T-helper 17 cell (primary cell): Measurements from ENCODE around the gene PROSER1. TPM values are rescaled to one million over a fixed set of nuclear protein-coding genes. Genes with fewer than 3 reads are reported as not detected.
"Not testable (repeated sequence)": the region's sequence is repeated elsewhere in the genome, so short reads cannot be mapped to it uniquely, and the experiment has no call there.

ENCODE experiments used
- ATAC-seq: fragments of 150-1000 bp; cut with Tn5 transposase; 2 replicates; pipeline ENCODE4 v1.10.0; 2021; ENCODE audit warnings: mild to moderate bottlenecking, moderate library complexity
- DNase-seq, 3 donors: peaks; one replicate each; pipeline versions ENCODE4 v3.0.0 to v3.0.0-alpha.2; 2020 to 2021
- H3K9me3 ChIP-seq: one replicate; pipeline ENCODE4 v1.7.0; 2013; ENCODE audit warnings: low read length, mild to moderate bottlenecking; ENCODE audit not compliant: control insufficient read depth, poor library complexity, severe bottlenecking
- H3K27ac Mint-ChIP-seq: one replicate; pipeline ENCODE4 v1.8.0; 2022; ENCODE audit warnings: mild to moderate bottlenecking, moderate library complexity, mixed read lengths
- H3K27me3 Mint-ChIP-seq: one replicate; pipeline ENCODE4 v1.8.0; 2022; ENCODE audit warnings: mixed read lengths
- H3K36me3 Mint-ChIP-seq: one replicate; pipeline ENCODE4 v1.8.0; 2022; ENCODE audit warnings: low read depth, mixed read lengths
- H3K4me1 Mint-ChIP-seq: one replicate; pipeline ENCODE4 v1.8.0; 2022; ENCODE audit warnings: mild to moderate bottlenecking, mixed read lengths
- H3K4me3 Mint-ChIP-seq: one replicate; pipeline ENCODE4 v1.8.0; 2022; ENCODE audit warnings: mild to moderate bottlenecking, moderate library complexity, mixed read lengths
- total RNA-seq, 4 donors: library from RNA in 2 of 4; stranded (reverse) in 2 of 4; gene quantifications; one replicate each; pipeline ENCODE4 v1.2.3 and lab custom pipeline; 2022 to 2026

The PROSER1 gene
- total RNA-seq = 10 to 100 TPM; 42.8 to 52.5 TPM
- total RNA-seq (lab: John Stamatoyannopoulos, UW) = 16.6 to 18.3 reads per million in 2 donors

DNA sequence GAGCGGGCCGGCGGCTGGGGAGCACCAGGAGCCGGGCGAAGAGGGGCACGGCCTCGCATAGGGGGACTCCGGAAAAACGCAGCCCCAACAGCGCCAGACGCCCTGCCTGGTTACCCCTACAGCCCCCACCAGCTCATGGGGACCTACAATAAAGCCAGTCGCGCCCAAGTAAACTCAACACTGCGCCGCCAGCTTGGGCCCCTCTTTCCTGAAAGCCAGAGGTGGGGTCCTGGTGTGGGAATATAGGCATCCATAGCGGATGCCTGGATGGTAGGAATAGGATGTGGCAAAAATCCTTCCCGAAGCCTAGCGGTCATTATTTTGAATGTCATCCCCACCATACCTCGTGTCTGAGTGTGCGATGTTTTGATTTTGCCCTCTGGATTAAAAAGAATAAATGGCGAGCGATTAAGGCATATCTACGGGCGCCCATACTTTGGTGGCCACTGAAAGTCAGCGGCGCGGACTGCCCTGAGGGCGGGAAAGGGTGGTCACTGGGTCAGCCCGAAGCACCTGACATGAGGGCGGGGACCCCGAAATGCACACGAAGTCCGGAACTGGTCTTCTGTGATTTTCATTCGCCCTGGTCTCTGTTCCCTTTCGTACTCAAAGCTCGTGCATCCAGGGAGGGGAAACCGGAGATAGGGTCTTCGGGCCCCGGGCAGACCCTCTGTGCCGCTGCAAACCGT lies at the start of gene PROSER1, which contains the start of gene NHLRC3:
Gene PROSER1, minus strand, starts transcription at position 210 of the 689 bp plus-strand sequence. CDS start 847 bp downstream, outside the sequence.
Gene NHLRC3, plus strand, starts transcription at position 577 of the 689 bp plus-strand sequence. CDS start 184 bp downstream, outside the sequence.
- DNase-seq (peak; percentile 64 to 70 (median 69)), ATAC-seq (peak; percentile 82)
- Mint-ChIP-seq H3K4me3 (peak within 1 kb of the TSS; percentile 96), H3K36me3 (peaks cover 3% of the 10 kb centered on the region), H3K27me3 (no peaks in the 10 kb centered on the region), H3K4me1 (peaks cover 39% of the 10 kb centered on the region), H3K27ac (peak within 1 kb of the TSS; percentile 98)
- H3K9me3 ChIP-seq = no peaks in the 10 kb centered on the region

DNA sequence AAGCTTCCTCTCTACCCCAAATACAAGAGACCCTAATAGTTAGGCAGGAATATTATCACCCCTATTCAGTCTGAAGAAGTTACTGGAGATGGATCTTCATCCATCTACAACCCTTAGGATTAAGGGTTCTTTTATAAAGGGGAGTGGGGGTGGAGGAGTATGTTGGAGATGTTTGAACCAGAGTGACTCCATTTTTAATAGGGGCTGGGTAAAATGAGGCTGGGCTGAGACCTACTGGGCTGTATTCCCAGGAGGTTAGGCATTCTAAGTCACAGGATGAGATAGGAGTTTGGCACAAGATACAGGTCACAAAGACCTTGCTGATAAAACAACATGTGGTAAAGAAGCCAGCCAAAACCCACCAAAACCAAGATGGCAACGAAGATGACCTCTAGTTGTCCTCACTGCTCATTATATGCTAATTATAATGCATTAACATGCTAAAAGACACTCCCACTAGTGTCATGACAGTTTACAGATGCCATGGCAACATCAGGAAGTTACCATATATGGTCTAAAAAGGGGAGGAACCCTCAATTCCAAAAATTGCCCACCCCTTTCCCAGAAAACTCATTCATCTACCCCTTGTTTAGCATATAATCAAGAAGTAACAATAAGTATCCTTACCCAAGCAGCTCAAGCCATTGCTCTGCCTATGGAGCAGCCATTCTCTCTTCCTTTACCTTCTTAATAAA lies 48.5 kb upstream of the PROSER1 start:
- not testable (repeated sequence) for H3K27ac Mint-ChIP-seq, H3K36me3 Mint-ChIP-seq, H3K4me3 Mint-ChIP-seq, H3K4me1 Mint-ChIP-seq, ATAC-seq, DNase-seq, H3K9me3 ChIP-seq
- H3K27me3 Mint-ChIP-seq = peaks cover 12% of the 10 kb centered on the region

DNA sequence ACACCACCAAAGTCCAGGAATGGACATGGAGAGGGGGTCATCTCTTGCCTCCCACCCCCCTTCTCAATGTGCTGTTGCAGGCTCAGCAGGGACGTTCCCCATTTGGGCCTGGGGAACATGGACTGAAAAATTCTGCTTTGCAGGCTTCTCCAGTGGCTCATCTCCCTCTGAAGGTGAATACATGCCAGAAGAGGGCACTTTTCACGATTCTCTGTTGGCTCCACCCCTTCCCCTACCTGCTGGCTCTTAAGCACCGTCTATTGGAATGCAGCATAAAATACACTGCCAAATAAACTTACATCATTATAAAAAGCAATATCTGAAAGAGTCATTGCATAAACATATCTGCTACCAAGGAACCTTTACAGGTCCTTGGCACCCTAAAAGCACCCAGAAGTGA lies 36.1 kb upstream of the PROSER1 start:
- Mint-ChIP-seq H3K27me3 (peaks cover 27% of the 10 kb centered on the region), H3K27ac (no peak overlapping the region), H3K4me3 (no peak overlapping the region), H3K36me3 (peaks cover 5% of the 10 kb centered on the region), H3K4me1 (no peaks in the 10 kb centered on the region)
- H3K9me3 ChIP-seq = peaks cover 2% of the 10 kb centered on the region
- DNase-seq (no peak), ATAC-seq (no peak)

DNA sequence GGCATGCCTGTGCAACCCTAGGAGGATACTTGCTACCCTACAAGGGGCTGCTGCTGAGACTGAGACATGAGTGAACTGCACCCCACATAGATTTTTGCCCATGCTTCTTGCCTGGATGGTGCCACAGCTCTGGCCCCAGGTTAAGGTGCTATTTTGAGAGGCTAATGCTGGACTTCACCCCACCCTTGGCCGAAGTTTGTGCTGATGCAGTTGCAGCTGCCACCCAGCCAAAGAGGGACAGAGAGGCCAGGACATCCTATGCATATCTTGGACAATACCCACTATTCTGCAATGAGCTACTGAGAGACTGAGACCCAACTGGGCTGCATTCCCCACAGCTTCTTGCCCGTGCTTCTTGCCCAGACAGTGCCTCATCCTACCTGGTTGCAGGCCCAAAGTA lies 35.0 kb upstream of the PROSER1 start:
- Mint-ChIP-seq H3K27me3 (peaks cover 27% of the 10 kb centered on the region), H3K4me3 (no peak overlapping the region), H3K27ac (no peak overlapping the region), H3K4me1 (no peaks in the 10 kb centered on the region), H3K36me3 (peaks cover 5% of the 10 kb centered on the region)
- H3K9me3 ChIP-seq = peaks cover 2% of the 10 kb centered on the region
- no peak for DNase-seq
- no peak for ATAC-seq

DNA sequence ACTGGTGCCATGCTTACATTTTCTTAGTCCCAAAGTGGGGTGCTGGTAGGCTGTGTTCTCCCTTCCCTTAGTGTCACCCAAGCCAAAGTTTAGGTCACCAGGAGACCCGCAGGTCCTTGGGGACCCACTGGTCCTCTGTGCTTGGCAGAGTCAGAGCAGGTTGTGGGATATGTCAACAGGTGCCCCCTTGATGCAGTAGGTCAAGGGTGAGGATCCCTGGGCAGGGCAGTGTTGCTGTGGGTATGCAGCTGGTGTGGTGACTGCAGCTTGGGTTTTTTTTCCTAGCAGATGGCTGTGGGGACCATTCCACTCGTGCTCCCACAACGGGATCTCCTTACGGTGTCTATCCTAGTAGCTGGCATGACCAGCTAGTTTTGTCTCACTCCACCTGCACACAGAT lies 24.1 kb upstream of the PROSER1 start:
- H3K9me3 ChIP-seq = no peaks in the 10 kb centered on the region
- H3K36me3 Mint-ChIP-seq = peaks cover 3% of the 10 kb centered on the region
- no peak for ATAC-seq
- no peak overlapping the region for H3K27ac Mint-ChIP-seq
- no peaks in the 10 kb centered on the region for H3K27me3 Mint-ChIP-seq
- no peak overlapping the region for H3K4me3 Mint-ChIP-seq
- peaks cover 14% of the 10 kb centered on the region for H3K4me1 Mint-ChIP-seq
- DNase-seq = no peak

DNA sequence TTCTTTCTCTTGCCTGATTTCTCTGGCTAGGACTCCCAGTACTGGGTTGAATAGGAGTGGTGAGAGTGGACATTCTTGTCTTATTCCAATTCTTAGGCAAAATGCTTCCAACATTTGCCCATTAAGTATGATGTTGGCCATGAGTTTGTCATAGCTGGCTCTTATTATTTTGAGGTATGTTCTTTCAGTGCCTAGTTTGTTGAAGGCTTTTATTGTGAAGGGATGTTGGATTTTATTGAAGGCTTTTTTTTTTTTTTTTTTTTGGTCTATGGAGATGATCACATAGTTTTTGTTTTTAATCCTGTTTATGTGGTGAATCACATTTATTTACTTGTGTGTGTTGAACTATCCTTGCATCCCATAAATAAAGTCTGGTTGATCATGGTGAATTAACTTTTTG lies 20.2 kb upstream of the PROSER1 start:
- H3K9me3 ChIP-seq = no peaks in the 10 kb centered on the region
- H3K27ac Mint-ChIP-seq = no peak overlapping the region
- ATAC-seq (no peak), DNase-seq (no peak)
- H3K4me1 Mint-ChIP-seq = peaks cover 16% of the 10 kb centered on the region
- no peaks in the 10 kb centered on the region for H3K27me3 Mint-ChIP-seq
- no peak overlapping the region for H3K4me3 Mint-ChIP-seq
- H3K36me3 Mint-ChIP-seq = peaks cover 3% of the 10 kb centered on the region

DNA sequence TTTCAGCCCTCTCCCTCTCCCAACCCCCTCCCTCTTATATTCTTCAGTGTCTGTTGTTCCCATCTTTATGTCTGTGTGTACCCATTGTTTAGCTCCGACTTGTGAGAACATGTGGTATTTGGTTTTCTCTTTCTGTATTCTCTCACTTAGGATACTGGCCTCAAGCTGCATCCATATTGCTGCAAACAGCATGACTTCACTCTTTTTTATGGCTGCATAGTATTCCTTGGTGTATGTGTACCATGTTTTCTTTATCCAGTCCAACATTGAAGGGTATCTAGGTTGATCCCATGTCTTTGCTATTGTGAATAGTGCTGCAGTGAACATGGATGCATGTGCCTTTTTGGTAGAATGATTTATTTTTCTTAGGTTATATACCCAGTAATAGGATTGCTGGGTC lies 18.1 kb upstream of the PROSER1 start:
- Mint-ChIP-seq H3K4me1 (peaks cover 13% of the 10 kb centered on the region), H3K36me3 (peaks cover 2% of the 10 kb centered on the region), H3K4me3 (no peak overlapping the region), H3K27me3 (no peaks in the 10 kb centered on the region), H3K27ac (no peak overlapping the region)
- H3K9me3 ChIP-seq = no peaks in the 10 kb centered on the region
- DNase-seq (no peak), ATAC-seq (no peak)

DNA sequence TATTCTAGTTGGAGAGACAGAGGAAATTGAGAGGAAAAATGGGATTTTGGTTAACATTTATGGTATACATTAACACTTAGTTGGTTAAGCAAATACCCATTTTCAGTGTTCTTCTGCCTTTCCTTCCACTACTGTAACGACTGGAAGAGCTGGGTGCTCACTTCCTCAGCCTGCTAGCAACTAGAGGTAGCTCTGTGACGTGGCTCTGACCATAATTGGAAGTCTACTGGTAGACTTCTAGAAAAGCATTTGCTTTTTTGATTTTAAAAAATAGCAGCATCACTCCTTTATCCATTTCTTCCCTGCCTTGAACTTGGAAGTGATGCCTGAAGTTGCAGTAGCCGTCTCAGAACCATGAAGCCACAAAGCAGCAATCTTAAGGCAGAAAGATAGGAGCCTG lies 16.2 kb upstream of the PROSER1 start:
- Mint-ChIP-seq H3K27me3 (no peaks in the 10 kb centered on the region), H3K4me3 (no peak overlapping the region), H3K36me3 (no peaks in the 10 kb centered on the region), H3K27ac (no peak overlapping the region), H3K4me1 (peaks cover 9% of the 10 kb centered on the region)
- no peaks in the 10 kb centered on the region for H3K9me3 ChIP-seq
- no peak for ATAC-seq
- DNase-seq = no peak

DNA sequence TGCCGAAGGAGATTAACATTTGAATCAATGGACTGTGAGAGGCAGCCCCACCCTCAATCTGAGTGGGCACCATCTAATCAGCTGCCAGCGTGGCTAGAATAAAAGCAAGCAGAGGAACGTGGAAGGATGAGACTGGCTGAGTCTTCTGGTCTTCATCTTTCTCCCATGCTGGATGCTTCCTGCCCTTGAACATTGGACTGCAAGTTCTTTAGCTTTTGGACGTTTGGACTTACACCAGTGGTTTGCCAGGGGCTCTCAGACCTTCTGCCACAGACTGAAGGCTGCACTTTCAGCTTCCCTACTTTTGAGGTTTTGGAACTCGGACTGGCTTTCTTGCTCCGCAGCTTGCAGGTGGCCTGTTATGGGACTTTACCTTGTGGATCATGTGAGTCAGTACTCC lies 15.1 kb upstream of the PROSER1 start:
- Mint-ChIP-seq H3K36me3 (peaks cover 4% of the 10 kb centered on the region), H3K27ac (no peak overlapping the region), H3K4me1 (peaks cover 9% of the 10 kb centered on the region), H3K27me3 (no peaks in the 10 kb centered on the region), H3K4me3 (no peak overlapping the region)
- no peaks in the 10 kb centered on the region for H3K9me3 ChIP-seq
- DNase-seq (no peak), ATAC-seq (no peak)

DNA sequence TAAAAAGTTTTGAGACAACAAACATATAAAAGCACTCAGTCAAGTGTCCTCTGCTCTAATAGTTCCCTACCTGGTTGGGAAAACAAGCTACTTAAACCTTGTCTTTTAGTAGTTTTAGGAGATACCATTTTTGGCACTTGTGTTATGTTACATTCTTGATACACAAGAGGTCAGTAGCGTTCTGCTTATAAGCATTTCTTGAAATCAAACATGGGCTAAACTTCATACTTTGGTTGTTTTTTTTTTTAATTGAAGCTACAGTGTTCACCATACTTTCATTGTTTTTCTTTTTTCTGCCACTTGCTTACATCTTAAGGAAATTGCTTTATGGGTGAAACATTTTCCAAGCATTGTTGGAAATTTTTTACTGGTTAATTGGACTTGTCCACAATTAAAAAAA lies 13.3 kb upstream of the PROSER1 start:
- H3K36me3 Mint-ChIP-seq = peaks cover 4% of the 10 kb centered on the region
- no peak overlapping the region for H3K4me3 Mint-ChIP-seq
- ATAC-seq = no peak
- H3K27ac Mint-ChIP-seq = no peak overlapping the region
- no peak for DNase-seq
- no peaks in the 10 kb centered on the region for H3K27me3 Mint-ChIP-seq
- peaks cover 3% of the 10 kb centered on the region for H3K4me1 Mint-ChIP-seq
- no peaks in the 10 kb centered on the region for H3K9me3 ChIP-seq

DNA sequence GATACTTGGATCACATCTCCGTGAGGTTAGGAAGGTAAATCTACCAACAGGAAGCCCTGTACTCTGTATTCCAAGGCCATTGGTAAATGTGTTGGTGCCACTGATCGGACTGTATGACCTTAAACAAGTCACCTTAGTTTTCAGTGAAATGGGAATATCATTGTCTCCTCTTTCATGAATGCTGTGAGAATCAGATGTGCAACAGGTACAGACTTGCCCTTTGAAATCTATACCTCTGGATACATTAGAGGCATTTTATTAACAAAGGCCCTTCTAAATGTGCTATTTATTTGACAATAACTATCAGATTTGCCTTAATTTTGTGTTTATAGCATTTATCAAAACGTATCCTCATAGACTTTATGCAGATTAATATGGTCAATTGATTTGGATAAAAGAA lies 11.4 kb upstream of the PROSER1 start:
- no peak overlapping the region for H3K27ac Mint-ChIP-seq
- peaks cover 4% of the 10 kb centered on the region for H3K36me3 Mint-ChIP-seq
- DNase-seq (no peak), ATAC-seq (no peak)
- peaks cover 3% of the 10 kb centered on the region for H3K4me1 Mint-ChIP-seq
- H3K4me3 Mint-ChIP-seq = no peak overlapping the region
- H3K27me3 Mint-ChIP-seq = no peaks in the 10 kb centered on the region
- H3K9me3 ChIP-seq = no peaks in the 10 kb centered on the region

DNA sequence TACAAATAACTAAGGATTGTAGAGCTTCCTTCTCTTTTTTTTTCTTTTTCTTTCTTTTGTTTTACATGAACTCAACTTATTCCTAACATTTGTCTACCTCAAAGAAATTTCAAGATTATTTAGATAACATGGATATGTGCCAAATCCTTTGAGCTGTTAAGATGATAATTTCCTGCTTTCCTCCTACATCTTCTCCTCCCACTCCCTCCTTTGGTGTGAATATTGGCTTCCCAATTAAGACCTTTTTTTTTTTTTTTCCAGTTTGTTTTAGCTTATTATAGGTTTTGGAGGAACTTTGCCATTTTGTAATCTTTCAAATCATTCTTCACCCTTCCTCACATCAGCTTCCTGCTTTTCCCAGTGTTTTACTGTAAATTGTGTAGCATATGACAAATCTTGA lies 10.9 kb upstream of the PROSER1 start:
- Mint-ChIP-seq H3K27ac (no peak overlapping the region), H3K27me3 (no peaks in the 10 kb centered on the region), H3K4me3 (no peak overlapping the region), H3K4me1 (peaks cover 3% of the 10 kb centered on the region), H3K36me3 (peaks cover 4% of the 10 kb centered on the region)
- H3K9me3 ChIP-seq = no peaks in the 10 kb centered on the region
- DNase-seq (no peak), ATAC-seq (no peak)

DNA sequence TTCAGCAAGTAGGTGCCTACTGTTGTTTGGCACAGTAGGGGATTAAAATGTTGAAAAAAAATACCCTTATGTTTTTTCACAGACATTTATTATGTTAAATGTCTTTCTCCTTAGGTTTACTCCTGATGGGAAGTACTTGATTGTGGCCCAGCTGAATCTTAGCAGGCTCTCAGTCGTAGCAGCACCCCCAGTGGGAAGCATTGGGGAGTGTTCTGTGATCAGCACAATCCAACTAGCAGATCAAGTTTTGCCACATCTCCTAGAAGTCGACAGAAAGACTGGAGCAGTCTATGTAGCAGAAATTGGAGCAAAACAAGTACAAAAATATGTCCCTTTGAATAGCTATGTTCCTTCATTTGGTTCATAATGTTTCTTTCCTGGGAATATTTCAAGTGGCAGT lies 9.7 kb upstream of the PROSER1 start:
- Mint-ChIP-seq H3K4me3 (no peak overlapping the region), H3K27ac (no peak overlapping the region), H3K27me3 (no peaks in the 10 kb centered on the region), H3K36me3 (peaks cover 4% of the 10 kb centered on the region), H3K4me1 (peaks cover 4% of the 10 kb centered on the region)
- DNase-seq = no peak
- ATAC-seq = no peak
- H3K9me3 ChIP-seq = no peaks in the 10 kb centered on the region

DNA sequence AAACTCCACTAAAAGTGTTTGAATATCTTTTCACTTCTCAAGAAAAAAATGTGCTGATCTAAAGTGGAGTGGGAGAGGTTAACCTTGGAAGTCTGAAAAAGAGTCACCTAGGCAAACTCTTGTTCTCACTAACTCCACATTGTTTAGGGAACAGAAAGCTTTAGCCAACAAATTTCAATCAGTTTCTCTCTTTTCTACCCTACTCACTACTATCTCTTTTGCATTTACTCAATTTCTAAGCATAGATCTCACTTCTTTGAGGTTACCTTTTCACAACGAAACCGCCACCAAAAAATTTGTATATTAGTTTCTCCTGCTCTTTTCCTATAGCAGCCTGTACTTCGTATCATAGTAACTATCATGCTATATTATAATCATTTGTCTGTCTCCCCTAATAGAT lies 6.6 kb upstream of the PROSER1 start:
- Mint-ChIP-seq H3K36me3 (peaks cover 4% of the 10 kb centered on the region), H3K27me3 (no peaks in the 10 kb centered on the region), H3K4me3 (no peak overlapping the region), H3K4me1 (peaks cover 7% of the 10 kb centered on the region), H3K27ac (no peak overlapping the region)
- ATAC-seq (no peak), DNase-seq (no peak)
- no peaks in the 10 kb centered on the region for H3K9me3 ChIP-seq
